Lung microvascular endothelial cell (primary cell): ENCODE results near the gene LRP1B. TPM values are rescaled to one million over a fixed set of nuclear protein-coding genes. Genes with fewer than 3 reads are reported as not detected.

Experiments used
- DNase-seq, 2 donors: peaks; one replicate each; pipeline versions ENCODE4 v3.0.0 to v3.0.0-alpha.2; 2010; ENCODE audit warnings: low read depth in 2 of 2
- total RNA-seq: library from RNA; depleted of rRNA; stranded (reverse); fragments of >200 nt; gene quantifications from 2 replicates; pipeline ENCODE4 v1.2.1, GENCODE V29; 2014

The LRP1B gene
- total RNA-seq, 1 donor from 2014 or later: not detected

DNA sequence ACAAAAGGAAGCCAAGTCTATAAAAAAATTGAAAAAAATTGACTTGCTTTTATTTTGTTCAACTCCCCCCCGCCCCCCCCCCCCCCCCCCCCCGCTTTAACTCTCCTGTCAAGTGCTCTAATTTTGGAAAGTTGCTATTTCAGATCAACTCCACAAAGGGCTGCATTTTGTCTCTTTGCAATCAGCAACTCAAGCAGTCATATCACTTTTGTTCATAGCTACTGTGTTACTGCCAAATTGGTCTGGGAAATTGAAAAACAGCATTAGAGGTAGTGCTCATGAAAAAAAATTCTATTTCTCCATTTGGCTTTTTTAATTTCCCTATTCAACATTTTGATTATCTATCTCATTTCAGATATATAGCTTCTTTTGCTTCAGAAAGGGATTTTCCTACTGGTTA lies 531.8 kb downstream of the LRP1B start:
- no peak for DNase-seq

DNA sequence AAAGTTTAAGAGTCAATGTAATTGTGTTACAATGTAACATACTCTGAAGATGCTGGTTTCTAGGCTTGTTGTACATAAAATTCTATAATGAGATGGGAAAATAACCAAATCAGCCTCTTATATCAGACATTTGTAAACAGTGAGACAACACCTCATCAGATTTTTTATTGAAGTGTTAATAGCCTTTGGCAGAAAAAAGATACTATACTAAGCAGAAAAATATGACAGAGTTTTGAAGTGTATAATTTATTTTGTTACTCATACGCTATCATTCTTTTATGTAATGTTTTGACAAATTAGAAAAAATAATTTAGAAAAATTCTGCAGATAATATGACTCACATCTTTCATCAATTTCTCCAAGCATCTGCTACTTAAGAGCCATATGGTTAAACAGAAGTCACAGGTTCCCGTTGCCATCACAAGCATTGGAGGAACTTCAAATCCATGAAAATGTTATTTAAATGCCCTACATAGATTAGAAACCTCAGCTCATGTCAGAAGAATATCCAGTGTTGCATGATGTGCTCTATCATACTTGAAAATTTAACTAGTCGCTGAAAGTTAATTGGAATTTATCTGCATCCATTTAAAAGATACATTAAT lies 535.4 kb downstream of the LRP1B start:
- DNase-seq: no peak

DNA sequence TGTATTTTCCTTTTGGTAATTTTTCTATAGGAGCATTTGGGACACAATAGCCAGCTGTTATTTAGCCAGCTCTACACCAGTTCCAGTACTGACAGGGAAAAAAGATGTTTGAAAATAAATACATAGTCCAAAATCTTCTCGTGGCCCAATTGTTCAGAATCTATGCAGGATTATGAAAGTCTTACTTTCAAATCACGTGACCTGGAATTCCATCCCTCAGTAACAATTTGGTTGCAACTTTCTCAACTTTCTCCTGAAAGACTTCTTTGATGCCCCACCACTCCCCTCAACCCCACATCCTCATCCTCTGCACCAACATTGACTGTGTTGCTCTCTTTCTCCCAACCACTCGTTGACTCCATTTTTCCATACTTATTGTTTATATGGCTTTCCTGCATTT lies 539.0 kb downstream of the LRP1B start:
- DNase-seq: no peak

DNA sequence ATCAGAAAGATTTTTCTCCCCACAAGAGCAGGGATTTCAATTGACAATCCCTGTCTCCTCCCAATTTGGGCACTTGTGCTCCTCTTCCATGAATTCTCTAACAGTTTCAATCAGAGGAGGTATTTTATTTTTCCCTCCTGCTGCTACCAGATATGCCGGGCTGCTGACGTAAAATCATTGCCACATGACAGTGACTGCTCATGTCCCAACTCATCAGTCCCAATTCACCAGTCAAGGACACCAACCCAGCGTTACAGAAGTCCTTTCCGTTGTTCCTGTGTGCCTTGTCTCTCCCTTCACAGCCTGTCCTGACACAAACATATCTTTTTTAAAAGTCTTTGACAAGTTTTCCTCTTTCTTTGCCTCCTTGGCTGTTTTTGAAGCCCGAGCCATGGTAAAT lies 540.2 kb downstream of the LRP1B start:
- DNase-seq: no peak

DNA sequence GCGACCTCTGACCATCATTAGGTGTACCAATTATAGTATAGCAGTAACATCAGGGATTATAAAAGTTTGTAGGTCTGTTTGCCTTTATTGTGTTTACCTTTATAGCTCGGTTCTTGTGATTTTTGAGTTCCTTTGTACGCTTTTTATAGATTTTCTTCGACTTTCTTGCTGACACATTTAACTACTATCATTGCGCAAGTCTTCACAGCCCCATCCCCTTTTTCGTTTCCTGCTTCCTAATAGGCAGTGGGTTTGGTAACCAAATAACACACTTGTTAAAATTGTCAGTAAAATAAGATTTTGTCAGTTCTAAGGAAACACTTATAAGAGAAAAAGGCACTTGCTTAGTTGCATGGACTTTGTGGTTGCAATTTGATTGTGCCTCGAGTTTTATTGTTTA lies 541.5 kb downstream of the LRP1B start:
- DNase-seq: no peak

DNA sequence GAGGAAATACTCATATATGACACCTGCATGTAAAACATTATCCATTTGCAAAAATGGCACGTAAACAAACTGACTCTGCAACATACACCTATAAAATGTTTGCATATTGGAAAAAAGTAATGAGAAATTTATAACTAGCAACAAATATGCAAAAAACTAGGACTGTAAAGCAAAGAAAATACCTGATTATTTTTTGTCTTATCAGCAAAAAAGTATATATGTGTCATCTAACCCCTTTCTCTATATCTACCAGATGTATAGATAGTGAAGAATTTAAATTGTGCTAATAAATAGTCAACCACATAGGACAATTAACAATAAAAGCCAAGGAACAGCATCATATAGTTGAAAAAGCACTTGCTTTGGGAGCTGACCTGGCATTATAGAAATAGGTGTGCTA lies 543.8 kb downstream of the LRP1B start:
- no peak for DNase-seq

DNA sequence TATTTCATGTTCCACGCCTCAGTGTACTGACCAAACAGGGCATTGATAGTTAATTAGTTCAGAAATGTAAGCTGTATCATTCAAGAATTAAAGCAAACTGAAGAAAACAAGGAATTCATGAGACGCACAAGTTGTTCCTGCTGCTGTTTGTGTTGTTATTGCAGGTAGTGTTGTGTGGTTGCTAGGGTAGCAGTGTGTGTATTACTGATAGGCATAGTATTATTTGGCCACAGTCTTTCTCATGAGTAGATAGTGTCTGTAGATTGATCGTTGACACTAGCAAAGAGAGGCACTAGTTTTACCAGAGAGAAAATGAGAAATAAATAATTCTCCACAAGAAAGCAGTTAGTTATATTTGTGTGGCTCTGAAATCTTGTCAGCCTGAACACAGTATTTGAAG lies 548.6 kb downstream of the LRP1B start:
- no peak for DNase-seq

DNA sequence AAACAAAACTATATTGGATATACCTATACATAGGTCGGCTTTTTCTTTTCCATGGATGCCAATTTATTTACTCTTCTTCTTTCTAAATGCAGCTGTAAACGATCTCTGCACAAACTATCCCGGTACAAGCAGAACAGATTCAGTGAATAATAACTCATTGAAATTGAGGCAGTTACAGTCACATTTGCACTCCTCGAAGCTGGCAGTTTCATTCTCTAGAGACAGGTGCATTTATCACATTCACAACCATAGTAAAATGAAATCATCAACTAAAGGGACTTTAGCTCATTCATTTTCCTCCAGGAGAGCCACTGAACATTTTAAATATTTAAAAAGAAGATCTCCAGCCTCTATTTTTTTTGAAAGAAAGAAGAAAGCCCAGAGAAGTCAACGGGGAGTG lies 551.7 kb downstream of the LRP1B start:
- no peak for DNase-seq

DNA sequence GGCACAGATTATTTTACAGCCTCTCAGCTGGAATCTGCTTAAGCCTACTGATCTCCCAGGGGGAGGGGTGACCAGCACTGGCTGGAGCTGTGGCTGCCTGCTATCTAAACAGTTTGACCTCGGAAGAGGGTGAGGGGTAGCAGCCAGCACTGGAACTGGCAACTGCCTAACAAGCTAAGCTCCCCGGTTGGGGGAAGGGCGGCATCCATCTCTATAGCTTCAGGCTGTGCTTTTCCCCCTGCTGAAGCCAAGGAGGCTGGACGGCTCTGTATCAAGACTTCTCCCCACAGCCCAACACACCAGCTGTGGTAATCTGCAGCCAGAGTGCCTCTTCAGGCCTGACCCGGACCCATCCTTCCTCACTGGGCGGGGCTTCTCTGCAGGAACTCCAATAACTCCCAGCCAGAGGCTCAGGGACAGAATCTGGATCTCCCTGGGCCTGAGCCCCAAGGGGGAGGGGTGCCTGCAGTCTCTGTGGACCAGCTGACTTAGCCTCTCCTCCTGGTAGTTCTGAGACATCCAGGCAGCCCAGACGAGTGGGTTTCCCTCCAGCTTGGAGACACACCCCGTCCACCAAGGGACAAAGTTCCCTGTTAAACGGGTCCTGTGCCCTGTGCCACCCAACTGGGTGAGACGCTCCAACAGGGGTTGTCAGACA lies 560.2 kb downstream of the LRP1B start:
- no peak for DNase-seq

DNA sequence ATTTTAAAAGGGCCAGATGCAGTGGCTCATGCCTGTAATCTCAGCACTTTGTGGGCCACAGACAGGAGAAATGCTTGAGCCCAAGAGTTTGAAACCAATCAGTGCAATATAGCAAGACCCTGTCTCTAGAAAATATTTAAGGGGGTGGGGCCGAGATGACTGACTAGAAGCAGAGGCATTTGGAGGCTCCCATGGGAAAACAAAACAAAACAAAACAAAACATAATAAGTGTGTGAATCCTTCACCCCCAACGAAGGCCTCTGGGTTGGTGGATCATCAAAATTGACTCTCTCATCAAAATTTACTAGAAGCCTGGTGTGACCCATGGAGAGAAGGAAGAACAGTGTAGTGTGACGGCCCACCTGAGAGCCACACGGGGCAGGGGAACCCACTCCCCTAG lies 560.9 kb downstream of the LRP1B start:
- no peak for DNase-seq

DNA sequence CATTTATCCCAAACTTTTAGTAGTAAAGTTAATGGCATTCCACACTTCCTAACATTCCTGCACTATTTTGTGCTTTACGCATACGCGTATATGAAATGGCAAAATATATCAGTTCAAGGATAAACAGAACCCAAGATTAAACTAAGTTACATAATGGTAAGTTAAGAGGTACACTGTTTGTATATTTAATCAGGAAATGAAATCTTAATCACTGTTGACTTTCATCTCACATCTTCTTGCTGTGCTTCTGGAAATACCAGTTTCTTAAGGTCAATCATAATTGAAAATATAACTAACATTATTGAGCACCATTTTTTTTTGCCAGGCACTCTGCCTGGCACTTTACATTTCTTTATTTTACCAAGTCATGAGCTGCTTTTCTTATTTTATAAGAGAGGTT lies 565.2 kb downstream of the LRP1B start:
- DNase-seq: no peak

DNA sequence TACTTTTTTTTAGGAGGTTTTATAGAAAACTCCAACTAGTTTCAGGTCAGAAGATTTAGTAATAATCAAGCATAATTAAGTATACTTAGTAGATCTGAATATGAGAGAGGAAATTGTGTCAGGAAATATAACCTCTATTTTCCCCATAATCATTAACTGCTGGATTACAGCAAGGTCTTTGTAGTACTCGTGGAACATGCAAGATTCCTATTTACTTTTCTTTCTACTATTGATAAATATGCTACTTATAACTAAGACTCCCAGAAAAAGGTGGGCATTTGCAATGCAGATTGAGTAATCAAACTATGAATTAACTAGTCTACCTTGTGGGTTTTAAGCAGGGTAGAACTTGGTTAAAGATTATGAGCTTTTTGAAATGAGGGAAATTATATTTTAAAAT lies 570.1 kb downstream of the LRP1B start:
- no peak for DNase-seq

DNA sequence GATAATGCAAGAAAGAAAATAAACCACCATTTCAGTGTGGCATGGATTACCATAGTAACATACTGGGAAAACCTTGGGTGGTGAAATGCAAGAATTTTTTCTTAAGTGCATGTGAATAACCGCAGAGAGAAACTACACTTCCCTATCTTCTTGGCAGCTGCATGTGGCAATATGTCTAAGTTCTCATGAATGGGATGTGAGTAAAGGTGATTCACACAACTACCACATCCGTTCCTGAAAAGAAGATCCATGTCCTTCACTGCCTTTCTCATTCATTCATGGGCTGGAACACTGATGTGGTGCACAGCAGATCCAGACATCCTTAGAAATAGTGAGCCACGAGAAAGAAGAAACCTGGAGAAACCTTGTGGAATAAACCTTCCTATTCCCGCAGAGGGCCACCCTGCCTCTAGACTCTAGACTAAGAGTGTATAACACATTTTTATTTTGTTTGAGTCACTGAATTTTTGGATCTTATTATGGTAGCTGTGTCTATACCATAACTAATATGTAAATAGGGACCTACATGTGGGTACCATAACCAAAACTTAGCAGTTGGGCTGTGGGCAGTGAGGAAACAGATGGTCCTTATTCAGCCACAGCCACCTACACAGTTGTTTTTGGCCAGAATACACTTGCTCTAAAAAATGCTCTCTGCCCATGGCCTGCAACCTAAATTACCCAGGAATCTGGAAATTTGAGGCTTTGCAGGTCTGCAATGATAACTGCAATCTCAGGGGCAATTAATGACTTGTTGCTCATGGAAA lies 573.3 kb downstream of the LRP1B start:
- peak in 1 of 2 donors; percentile 75 for DNase-seq

DNA sequence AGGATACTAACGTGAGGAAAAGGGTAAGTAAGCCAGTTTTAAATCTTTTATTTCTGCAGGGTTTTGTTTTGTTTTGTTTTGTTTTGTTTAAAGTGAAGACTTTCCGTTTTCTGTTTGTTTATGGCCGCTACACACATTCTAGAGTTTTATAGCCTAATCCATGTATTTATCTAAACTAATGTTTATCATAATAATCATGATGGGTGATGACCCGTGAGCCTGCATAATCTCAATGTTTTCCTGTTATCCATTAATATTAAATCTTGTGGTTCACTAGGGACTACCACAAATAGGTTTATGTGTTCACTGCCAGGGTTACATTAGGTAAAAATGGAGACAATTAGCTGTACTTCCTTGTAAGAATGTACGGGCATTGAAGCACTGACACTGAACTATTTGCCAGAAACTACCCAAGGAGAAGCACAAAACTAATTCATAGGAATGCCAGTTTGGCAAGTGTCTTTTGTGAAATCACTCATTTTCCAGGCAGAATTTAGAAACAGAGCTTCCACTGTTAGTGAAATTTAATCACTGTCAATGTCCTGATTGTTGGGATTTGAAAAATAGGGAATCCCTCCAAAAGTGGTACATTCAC lies 574.8 kb downstream of the LRP1B start:
- DNase-seq: no peak

DNA sequence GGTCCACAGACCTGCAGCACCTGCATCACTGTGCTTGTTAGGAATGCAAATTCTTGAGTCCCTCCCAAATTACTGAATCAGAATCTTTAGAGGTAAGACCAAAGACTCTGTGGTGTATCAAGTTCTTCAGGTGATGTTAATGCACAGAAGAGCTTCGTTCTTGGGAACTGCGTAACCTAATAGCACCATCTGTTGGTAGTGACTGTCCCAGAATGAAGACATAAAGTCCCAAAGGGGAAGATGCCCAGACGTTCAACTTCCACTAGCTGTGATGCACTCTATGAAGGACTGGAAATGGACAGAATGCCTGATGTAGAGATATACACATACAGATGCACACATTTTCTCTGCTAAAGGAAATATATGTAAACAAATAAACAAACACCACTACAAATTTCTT lies 576.0 kb downstream of the LRP1B start:
- peak in 1 of 2 donors; percentile 39 for DNase-seq

DNA sequence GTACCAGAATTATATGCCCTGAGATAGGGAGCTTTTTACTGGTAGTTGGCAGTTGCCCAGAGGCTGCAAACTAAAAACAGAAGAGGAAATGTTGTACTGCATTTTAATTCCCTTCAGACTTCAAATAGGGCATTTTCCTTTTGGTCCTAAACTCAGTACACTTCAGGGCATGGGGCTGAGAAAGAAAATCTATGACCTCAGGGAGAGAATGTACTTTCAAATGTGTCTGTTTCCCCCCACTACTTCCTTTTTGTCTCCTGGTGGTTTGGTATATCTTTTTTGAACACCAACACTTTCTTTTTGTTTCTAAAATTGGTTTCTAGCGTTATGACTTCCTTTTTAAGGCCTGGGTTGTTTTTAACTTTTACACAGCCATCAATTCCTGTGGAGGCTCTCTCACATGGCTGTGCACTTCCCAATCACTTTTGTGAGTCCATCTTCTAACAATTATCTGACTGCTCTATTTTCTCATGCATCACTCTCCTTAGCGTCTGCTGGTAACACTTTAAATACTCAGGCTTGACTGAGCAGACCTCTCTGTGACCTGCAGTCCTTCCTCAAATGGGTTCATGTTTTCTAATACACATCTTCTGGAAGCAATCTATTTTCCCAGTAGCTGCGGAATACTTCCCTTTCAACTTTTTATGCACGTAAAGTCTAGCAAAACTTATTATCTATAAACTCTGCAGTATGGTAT lies 596.0 kb downstream of the LRP1B start:
- DNase-seq: no peak

DNA sequence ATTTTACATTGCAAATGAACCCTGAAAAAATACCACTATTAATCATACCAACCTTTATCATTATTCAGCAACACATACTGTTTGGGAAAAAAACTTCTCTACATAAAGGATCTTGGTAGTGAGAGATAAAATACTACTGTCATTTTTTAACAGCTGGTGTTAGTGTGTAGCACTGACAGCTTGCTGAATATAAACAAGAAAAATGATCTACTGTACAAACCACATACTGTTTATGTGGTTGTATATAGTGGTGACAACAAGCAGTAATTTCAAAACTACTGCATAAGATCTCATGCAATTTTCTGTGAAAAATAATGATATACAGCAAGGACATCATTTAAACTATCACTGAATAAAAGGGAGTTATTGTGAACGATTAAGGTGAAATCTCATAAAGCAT lies 601.2 kb downstream of the LRP1B start:
- DNase-seq: no peak

DNA sequence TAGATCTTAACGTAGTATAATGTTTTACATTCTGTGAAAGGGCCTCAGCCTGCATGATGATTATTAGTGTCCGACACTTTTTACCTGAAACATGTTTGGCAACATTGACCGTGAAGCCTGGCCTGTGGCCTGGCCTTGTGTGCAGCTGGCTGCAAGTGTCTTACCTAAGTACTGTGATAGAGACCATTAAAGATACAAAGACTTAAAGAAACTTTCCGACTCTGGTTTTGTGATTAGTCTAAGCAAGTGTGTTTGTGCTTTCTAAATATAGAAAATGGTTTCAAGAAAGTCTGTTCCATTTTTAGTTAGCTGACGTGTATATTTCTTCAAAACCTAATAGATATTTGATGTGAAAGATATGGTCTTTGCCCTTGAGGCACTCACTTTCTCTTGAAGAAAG lies 601.8 kb downstream of the LRP1B start:
- no peak for DNase-seq

DNA sequence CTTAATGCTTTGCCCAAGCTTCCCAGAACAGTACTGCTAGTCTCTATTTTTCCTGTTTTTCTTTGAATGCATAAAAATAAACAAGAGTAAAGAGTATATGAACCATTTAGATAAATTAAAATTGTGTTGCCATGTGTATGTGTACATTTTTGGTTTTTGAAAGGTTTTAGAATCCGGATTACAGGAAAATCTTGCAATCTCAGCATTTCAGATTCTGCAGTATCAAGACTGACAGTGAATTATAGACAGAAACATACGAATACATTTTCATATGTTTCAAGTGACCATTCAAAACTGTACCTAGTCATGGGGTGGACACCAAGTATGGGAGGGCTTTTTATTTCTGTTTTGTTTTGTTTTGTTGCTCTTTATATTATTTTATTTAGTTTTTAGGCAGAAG lies 604.1 kb downstream of the LRP1B start:
- no peak for DNase-seq

DNA sequence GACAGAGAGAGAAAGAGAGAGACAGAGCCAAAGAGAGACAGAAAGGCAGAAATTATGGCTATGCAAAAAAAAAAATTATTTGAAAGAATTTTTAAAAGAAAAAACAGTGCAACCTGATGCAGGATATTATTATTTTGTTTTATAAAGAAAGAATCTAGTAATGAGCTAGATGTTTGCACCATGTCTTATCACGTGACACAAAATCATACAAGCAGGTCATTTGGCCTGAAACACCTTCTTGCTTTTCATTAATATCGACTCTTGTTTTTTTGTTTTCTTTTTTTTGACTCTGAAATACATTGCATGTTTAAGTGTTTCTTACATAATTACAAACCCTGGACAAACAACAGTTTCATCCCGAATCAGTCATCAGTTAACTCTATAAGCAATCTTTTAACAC lies 606.0 kb downstream of the LRP1B start:
- DNase-seq: no peak

DNA sequence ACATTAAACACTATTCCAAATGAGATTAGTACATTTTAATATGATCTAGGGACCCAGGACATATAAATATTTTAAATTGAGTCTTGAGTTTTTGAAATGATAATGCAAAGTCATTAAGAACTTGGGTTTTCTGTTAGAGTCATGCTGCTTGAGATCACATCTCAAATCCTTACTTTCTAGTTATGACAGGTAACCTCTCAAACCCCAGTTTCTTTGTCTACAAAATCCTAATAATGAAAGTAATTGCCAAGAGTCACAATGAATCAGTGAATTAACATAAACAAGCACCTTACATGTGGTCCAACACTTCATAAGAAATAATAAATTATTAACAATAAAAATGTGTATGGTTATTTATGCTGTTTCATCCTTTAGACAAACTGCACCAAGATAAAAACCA lies 607.6 kb downstream of the LRP1B start:
- no peak for DNase-seq

DNA sequence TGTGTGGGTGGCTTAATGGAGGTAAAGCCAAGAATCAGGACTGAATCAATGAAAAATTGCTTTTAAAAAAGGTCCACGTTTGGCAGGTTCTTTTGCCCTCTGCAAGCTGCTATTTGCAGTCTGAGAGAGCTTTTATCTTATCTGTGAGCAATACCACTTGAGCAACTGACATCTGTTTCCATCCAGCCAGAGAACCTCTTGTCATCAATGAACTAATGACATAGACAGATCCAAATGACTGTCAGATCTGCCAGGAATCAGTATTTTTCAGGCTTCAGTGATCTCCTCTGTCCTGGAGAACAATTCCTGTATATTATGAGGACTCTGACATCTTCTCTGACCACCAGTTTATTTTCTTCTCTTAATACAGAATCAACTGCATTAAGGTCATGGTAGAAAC lies 608.1 kb downstream of the LRP1B start:
- DNase-seq: no peak
